ENCODE measurements around the gene ZMYND8.

Gene ZMYND8

DNA sequence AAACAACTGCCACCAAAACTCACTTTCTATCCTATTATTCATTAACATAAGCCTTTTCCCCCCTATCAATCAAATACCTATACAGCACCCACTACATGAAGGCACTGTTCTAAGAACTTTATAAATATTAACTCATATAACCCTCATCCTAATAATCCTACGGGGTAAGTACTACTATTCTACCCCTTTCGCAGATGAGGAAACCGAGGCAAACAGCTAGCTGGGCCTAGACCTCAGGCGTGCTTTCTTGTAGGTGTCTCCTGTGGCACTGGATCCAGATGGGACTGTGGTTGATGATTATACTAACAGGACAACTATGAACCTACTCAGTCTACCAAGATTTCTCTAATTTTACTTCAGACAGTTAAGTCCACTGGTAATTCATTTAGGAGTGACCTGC lies 131.6 kb downstream of the ZMYND8 start:
- Mint-ChIP-seq H3K9me3 (no peaks in the 10 kb centered on the region), H3K4me1 (peaks cover 9% of the 10 kb centered on the region), H3K27ac (peak overlapping the region; percentile 48), H3K36me3 (peaks cover 30% of the 10 kb centered on the region), H3K27me3 (no peaks in the 10 kb centered on the region), H3K4me3 (no peak overlapping the region)
- ATAC-seq (ENCODE audit: low read depth) = no peak
- no peak for DNase-seq (ENCODE audit: low spot score in 2 of 2)

- H3K27me3 Mint-ChIP-seq = no peaks in the 10 kb centered on the region
- H3K4me3 Mint-ChIP-seq = no peak overlapping the region
- H3K27ac Mint-ChIP-seq = peak overlapping the region; percentile 48
- peaks cover 31% of the 10 kb centered on the region for H3K36me3 Mint-ChIP-seq
- no peaks in the 10 kb centered on the region for H3K9me3 Mint-ChIP-seq
- H3K4me1 Mint-ChIP-seq = peaks cover 9% of the 10 kb centered on the region
- DNase-seq (ENCODE audit: low spot score in 2 of 2) (no peak), ATAC-seq (ENCODE audit: low read depth) (no peak)
These were observed 132.2 kb downstream of the ZMYND8 start for GRCh38 chr20:47224300-47224791.

DNA sequence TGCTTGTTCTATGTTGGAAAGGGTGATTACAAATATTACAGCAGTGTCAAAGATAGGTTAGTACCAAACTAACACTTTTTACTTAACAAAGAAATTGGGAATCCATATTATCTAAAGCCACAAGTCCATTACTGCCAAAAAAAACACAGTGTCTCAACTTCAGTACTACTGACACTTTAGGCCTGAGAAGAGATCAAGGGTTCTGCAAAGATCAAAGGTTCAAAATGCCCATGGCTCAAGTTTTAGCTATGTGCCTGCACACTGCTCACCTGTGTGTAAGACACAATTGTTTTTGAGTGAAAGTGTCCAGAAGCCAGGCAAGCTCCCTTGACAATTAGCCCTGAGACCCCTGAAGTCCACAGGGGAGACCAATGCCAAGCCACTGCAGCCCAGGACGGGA lies 132.6 kb downstream of the ZMYND8 start:
- ATAC-seq (ENCODE audit: low read depth) (no peak), DNase-seq (ENCODE audit: low spot score in 2 of 2) (no peak)
- Mint-ChIP-seq H3K27ac (no peak overlapping the region), H3K9me3 (no peaks in the 10 kb centered on the region), H3K36me3 (peaks cover 31% of the 10 kb centered on the region), H3K4me3 (no peak overlapping the region), H3K4me1 (peaks cover 9% of the 10 kb centered on the region), H3K27me3 (no peaks in the 10 kb centered on the region)

- ATAC-seq (ENCODE audit: low read depth) (no peak), DNase-seq (ENCODE audit: low spot score in 2 of 2) (no peak)
- H3K4me3 Mint-ChIP-seq = no peak overlapping the region
- H3K27ac Mint-ChIP-seq = no peak overlapping the region
- peaks cover 39% of the 10 kb centered on the region for H3K36me3 Mint-ChIP-seq
- H3K27me3 Mint-ChIP-seq = no peaks in the 10 kb centered on the region
- H3K9me3 Mint-ChIP-seq = no peaks in the 10 kb centered on the region
- H3K4me1 Mint-ChIP-seq = peaks cover 12% of the 10 kb centered on the region
These were observed 133.9 kb downstream of the ZMYND8 start for GRCh38 chr20:47222468-47223119.

GRCh38 chr20:47221036-47221625 lies 135.4 kb downstream of the ZMYND8 start:
- Mint-ChIP-seq H3K27me3 (no peaks in the 10 kb centered on the region), H3K36me3 (peaks cover 39% of the 10 kb centered on the region), H3K4me3 (peak overlapping the region; percentile 27), H3K4me1 (peaks cover 12% of the 10 kb centered on the region), H3K27ac (no peak overlapping the region), H3K9me3 (no peaks in the 10 kb centered on the region)
- peak; percentile 84 for ATAC-seq (ENCODE audit: low read depth)
- peak in 1 of 2 donors; percentile 11 for DNase-seq (ENCODE audit: low spot score in 2 of 2)

- Mint-ChIP-seq H3K4me3 (no peak overlapping the region), H3K36me3 (peaks cover 44% of the 10 kb centered on the region), H3K9me3 (no peaks in the 10 kb centered on the region), H3K27ac (no peak overlapping the region), H3K27me3 (no peaks in the 10 kb centered on the region), H3K4me1 (peaks cover 15% of the 10 kb centered on the region)
- peak; percentile 60 for ATAC-seq (ENCODE audit: low read depth)
- peak; percentile 35 to 48 for DNase-seq (ENCODE audit: low spot score in 2 of 2)
These were observed 136.3 kb downstream of the ZMYND8 start for GRCh38 chr20:47220161-47220582.

GRCh38 chr20:47217482-47218446 lies 138.7 kb downstream of the ZMYND8 start:
- Mint-ChIP-seq H3K4me3 (no peak overlapping the region), H3K36me3 (peaks cover 39% of the 10 kb centered on the region), H3K27ac (peak overlapping the region; percentile 71), H3K27me3 (no peaks in the 10 kb centered on the region), H3K9me3 (no peaks in the 10 kb centered on the region), H3K4me1 (peaks cover 15% of the 10 kb centered on the region)
- DNase-seq (ENCODE audit: low spot score in 2 of 2) = no peak
- no peak for ATAC-seq (ENCODE audit: low read depth)

GRCh38 chr20:47216819-47217410 lies 139.6 kb downstream of the ZMYND8 start:
- Mint-ChIP-seq H3K9me3 (no peaks in the 10 kb centered on the region), H3K4me3 (no peak overlapping the region), H3K27me3 (no peaks in the 10 kb centered on the region), H3K27ac (no peak overlapping the region), H3K4me1 (peaks cover 13% of the 10 kb centered on the region), H3K36me3 (peaks cover 32% of the 10 kb centered on the region)
- no peak for ATAC-seq (ENCODE audit: low read depth)
- DNase-seq (ENCODE audit: low spot score in 2 of 2) = no peak

GRCh38 chr20:47215653-47216397 lies 140.7 kb downstream of the ZMYND8 start:
- no peak for ATAC-seq (ENCODE audit: low read depth)
- Mint-ChIP-seq H3K36me3 (peaks cover 27% of the 10 kb centered on the region), H3K27ac (no peak overlapping the region), H3K9me3 (no peaks in the 10 kb centered on the region), H3K27me3 (no peaks in the 10 kb centered on the region), H3K4me1 (peaks cover 8% of the 10 kb centered on the region), H3K4me3 (no peak overlapping the region)
- DNase-seq (ENCODE audit: low spot score in 2 of 2) = no peak

DNA sequence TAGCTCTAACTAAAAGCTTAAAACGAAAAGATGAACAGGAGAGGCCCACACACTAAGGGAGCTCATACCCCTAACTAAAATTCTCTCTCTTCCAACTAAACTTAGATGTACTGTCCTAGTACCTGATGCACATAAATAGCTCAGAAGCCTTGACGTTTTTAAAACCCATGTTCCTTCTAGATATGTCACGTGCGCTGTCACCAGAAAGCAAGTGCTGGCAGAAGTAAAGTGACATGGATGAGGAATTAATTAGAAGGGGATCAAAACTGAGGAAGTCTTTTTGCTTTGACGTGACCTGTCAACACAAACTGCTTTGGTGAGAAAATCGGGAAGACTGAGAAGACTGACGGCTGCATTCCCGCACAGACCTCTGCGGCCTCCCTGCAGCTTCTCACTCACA lies 142.5 kb downstream of the ZMYND8 start:
- Mint-ChIP-seq H3K36me3 (peaks cover 28% of the 10 kb centered on the region), H3K4me1 (peaks cover 6% of the 10 kb centered on the region), H3K4me3 (no peak overlapping the region), H3K27ac (no peak overlapping the region), H3K27me3 (no peaks in the 10 kb centered on the region), H3K9me3 (no peaks in the 10 kb centered on the region)
- ATAC-seq (ENCODE audit: low read depth) (no peak), DNase-seq (ENCODE audit: low spot score in 2 of 2) (no peak)

DNA sequence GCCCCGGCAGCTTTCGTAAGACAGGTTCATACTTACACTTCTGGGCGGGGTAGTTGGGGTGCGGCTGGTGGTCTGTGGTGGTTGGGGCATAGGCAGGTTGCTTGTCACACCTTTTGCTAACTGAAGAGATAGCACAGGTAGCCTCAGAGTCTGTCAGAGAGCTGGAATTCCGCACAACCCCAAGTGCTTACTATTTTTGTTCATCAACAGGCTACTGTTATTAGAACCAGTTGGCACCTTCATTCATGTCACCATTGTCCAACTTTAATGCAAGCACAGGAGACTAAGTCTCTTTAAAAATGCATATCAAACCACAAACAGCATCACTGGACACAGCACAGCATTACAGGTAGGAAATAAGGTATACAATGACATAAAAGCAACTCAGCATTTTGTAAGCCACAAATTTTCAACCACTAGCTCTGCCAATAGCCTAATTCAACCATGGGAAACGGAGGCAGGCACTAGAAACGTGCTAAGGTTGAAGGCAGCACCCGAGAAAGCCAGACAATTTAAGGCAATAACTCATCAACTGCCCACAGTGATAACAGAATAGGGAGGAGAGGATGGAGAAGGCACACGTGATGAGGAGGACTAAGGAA lies 143.8 kb downstream of the ZMYND8 start:
- Mint-ChIP-seq H3K36me3 (peaks cover 18% of the 10 kb centered on the region), H3K27me3 (no peaks in the 10 kb centered on the region), H3K4me1 (peaks cover 4% of the 10 kb centered on the region), H3K27ac (no peak overlapping the region), H3K4me3 (no peak overlapping the region), H3K9me3 (no peaks in the 10 kb centered on the region)
- no peak for DNase-seq (ENCODE audit: low spot score in 2 of 2)
- no peak for ATAC-seq (ENCODE audit: low read depth)

DNA sequence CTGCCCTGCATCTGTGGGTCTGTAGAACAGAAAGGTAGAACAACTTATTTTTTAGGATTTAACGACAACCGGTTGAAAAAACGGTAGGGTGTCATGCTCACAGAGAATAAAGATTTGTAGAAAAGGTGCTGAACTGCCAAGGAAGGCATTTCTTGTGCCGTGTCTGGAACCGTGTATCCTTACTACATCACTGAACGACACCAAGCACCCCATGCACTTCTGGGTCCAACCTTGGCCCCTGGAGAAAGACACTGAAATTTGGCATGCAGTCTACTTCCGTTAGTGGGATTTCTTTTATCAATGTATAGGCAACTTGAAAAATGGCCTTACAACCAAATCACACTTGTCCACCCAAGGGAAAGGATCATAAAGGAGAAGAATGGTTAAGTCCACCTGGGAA lies 145.5 kb downstream of the ZMYND8 start:
- no peak for DNase-seq (ENCODE audit: low spot score in 2 of 2)
- no peaks in the 10 kb centered on the region for H3K9me3 Mint-ChIP-seq
- H3K4me3 Mint-ChIP-seq = no peak overlapping the region
- no peak for ATAC-seq (ENCODE audit: low read depth)
- H3K27me3 Mint-ChIP-seq = no peaks in the 10 kb centered on the region
- H3K27ac Mint-ChIP-seq = no peak overlapping the region
- peaks cover 8% of the 10 kb centered on the region for H3K4me1 Mint-ChIP-seq
- H3K36me3 Mint-ChIP-seq = peaks cover 12% of the 10 kb centered on the region

- Mint-ChIP-seq H3K36me3 (peaks cover 8% of the 10 kb centered on the region), H3K4me3 (no peak overlapping the region), H3K9me3 (no peaks in the 10 kb centered on the region), H3K27me3 (no peaks in the 10 kb centered on the region), H3K27ac (no peak overlapping the region), H3K4me1 (peaks cover 10% of the 10 kb centered on the region)
- no peak for ATAC-seq (ENCODE audit: low read depth)
- DNase-seq (ENCODE audit: low spot score in 2 of 2) = no peak
These were observed 146.0 kb downstream of the ZMYND8 start for GRCh38 chr20:47210470-47210869.
